Fibroblast of gingiva (primary cell): ENCODE results near the gene CACNA1I.
A peak's percentile ranks its signal among the peaks of the same experiment; 100 is the strongest.

Experiments
- DNase-seq: peaks from one replicate; pipeline ENCODE4 v3.0.0-alpha.2; 2011; ENCODE audit warnings: low read depth

CACNA1I gene

GRCh38 chr22:39651053-39651996 is 80.8 kb downstream of the CACNA1I start:
- peak; percentile 32 for DNase-seq

GRCh38 chr22:39652990-39653786 is 82.6 kb downstream of the CACNA1I start:
- DNase-seq = no peak

GRCh38 chr22:39653787-39654077 is 83.2 kb downstream of the CACNA1I start:
- no peak for DNase-seq

- DNase-seq = no peak
Measured at GRCh38 chr22:39654131-39654926, 83.8 kb downstream of the CACNA1I start.

- DNase-seq = no peak
Measured at GRCh38 chr22:39655004-39655579, 84.5 kb downstream of the CACNA1I start.

GRCh38 chr22:39655831-39656230 is 85.3 kb downstream of the CACNA1I start:
- DNase-seq = no peak

- DNase-seq = no peak
Measured at GRCh38 chr22:39656495-39657490, 86.2 kb downstream of the CACNA1I start.

- no peak for DNase-seq
Measured at GRCh38 chr22:39658367-39658766, 87.8 kb downstream of the CACNA1I start.

- DNase-seq = no peak
Measured at GRCh38 chr22:39658806-39659463, 88.4 kb downstream of the CACNA1I start.

- no peak for DNase-seq
Measured at GRCh38 chr22:39661501-39661841, 90.9 kb downstream of the CACNA1I start.

- no peak for DNase-seq
Measured at GRCh38 chr22:39661842-39662685, 91.5 kb downstream of the CACNA1I start.

GRCh38 chr22:39662686-39663052 is 92.1 kb downstream of the CACNA1I start:
- DNase-seq = no peak

- DNase-seq = no peak
Measured at GRCh38 chr22:39663751-39664150, 93.2 kb downstream of the CACNA1I start.

- DNase-seq = no peak
Measured at GRCh38 chr22:39664485-39665200, 94.1 kb downstream of the CACNA1I start.

- DNase-seq = no peak
Measured at GRCh38 chr22:39665229-39665628, 94.7 kb downstream of the CACNA1I start.

- no peak for DNase-seq
Measured at GRCh38 chr22:39665661-39666431, 95.3 kb downstream of the CACNA1I start.

- DNase-seq = no peak
Measured at GRCh38 chr22:39666495-39666894, 95.9 kb downstream of the CACNA1I start.

GRCh38 chr22:39666926-39667325 is 96.4 kb downstream of the CACNA1I start:
- no peak for DNase-seq
